HG03060 (cell line): ENCODE data around the gene BICD2.

Experiments used
- ATAC-seq: cut with Tn5 transposase; IDR thresholded peaks from one replicate; pipeline ENCODE4 v1.9.1; 2021; ENCODE audit warnings: low read depth, moderate number of reproducible peaks; ENCODE audit not compliant: unreplicated experiment

The BICD2 gene

DNA sequence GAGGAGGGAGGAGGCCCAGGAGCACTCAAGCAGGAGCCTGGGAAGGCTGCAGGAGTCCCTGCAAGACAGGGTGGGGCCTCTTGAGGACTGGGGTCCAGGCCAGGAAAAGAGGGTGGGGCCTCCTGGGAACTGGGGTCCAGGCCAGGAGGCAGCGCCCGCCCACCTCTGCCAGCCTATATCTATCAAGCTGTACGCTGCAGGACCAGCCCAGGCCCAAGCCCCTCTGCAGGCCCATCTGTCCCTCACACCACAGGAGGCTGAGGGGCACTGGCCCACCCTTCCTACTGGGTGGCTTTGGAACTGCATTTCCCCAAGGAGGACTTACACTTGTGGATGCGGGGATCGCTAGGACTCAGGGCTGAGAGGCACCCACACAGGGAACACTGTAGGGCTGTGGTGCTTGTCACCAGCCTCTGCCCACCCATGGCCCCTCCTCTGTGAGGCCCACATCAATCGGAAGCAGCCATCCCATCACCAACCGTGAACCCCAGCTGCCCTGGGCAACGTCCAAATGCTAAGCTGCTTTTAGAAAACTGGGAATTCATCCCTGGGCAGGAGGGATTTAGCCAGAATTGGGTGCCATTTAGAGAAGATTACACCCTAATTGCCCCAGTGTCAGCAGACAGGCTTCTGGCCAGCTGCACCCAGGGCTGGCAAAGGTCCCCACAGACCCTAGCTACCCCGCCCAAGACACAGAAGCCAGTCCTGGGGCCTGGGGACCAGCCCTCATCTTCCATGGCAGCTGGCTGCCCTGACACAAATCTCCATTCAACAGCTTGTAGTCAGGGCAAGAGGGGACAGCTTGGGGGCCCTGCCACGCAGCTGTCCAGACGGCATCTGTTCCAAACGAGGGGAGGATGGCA lies 15.3 kb downstream of the BICD2 start:
- ATAC-seq = no peak

DNA sequence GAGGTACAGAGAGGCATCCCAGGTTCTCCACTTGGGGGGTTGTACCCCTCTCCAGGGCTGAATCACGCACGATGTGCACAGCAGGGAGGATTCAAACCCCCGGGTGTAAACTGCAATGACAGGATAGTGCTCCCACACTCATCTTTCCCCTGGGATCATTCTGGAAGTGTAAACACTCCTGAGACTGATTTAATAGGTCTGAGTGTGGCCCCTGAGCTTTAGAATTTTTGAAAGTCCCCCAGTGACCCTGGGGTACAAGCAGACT lies 16.5 kb downstream of the BICD2 start:
- ATAC-seq = no peak

DNA sequence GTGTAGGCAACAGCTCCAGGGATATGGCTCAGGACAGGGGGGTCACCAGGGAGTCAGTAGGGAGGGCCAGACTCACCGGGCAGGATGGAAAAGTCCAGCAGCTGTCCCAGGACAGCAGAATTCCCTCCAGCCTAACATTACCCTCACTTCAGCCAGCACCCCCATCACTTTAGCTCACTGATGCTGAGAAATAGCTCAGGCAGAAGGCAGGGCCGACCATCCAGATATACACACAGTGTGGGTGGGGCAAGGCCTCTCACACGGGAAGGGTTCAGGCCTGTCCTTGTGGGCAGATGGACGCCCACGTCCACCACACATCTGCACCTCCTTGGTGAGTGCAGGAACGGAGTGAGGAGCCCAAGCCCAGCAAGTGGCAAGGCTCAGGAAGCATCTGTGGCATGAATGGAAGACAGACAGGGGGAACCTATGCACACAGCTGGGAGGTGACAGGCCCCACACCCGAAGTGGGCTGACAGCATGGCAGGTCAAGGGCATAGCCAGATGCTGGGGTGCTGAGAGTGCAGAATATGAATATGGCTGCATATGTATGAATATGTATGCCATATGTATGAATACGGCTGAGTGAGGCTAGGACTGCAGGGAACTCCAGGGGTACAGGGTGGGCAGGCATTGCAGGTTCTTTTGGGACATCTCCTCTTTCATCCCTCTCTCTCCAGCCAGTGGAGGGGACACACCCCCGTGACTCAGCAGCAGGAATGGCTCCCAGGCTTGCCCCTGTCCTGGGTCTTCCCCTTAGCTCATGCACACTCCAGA lies 17.0 kb downstream of the BICD2 start:
- no peak for ATAC-seq

DNA sequence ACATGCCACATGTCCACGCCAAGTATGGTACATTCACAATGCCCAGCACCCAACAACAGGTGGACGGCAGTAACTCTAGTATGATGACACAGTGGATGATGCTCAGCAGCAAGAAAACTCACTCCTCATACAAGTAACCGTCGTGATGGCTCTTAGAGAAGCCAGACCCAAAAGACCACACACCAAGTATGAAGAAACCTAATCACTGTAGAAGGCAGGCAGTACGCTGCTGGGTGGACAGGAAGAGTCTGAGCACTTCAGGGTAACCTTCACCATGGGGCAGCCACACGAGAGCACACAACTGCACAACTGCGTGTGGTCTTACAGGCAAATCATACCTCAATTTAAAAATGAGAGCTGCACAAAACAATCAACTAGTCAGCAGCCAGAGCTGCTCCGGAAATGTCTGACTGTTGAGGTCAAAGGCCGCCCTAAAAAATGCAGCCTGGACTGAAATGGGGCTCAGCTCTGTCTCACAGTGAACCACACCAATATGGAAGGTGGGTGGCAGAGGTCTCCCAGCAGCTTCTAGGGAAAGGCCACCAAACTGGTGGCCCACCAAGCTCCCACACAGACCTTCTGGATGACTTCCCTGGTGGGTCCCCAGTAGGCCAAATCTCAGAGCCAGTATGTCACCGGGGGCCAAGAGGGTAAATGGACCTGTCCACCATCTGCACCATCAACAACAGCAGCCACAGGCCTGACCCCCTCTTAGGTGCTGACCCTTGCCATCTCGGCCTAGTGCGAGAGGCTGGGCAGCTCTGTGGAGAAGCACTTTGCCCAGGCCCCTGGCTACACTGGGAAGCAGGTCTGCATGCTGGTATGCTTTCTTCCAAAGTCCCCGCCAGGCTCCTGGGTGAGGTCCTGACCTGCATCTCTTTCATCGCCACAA lies 17.8 kb downstream of the BICD2 start:
- ATAC-seq = no peak

DNA sequence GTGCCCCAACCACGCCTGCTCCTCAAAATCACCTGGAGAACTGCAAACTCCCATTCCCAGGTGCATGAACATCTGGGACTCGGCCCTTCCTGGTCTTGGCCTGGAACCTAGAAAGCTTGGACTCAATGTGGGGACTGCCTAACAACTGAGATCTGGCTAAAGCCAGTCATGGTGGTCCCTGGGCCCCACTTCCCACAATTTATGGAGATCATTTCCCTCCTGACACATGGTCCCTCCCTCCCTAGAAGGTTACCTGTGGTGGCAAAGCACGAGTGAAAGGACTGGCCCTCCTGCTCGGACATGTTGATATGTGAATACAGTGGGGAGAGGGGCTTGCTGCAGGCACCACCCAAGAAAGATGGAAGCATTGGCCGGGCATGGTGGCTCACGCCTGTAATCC lies 18.8 kb downstream of the BICD2 start:
- ATAC-seq = no peak

DNA sequence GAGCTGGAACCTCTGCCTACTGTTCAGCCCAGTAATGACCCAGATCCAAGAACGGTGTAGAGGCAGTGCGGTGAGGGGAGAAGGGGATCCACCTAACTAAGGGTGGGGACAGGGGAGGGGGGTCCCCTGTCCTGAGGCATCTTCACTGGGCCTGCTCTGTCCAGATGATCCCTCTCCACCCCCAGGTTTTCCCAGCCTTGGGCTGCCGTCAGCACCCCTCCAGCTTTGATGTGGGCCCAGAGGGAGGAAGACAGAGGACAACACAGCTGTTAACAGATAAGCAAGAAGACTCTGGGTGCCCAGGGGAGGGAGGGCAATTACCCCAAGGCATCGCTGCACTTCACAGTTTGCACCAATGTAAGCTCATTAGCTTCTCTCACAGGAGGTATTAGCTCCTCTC lies 19.3 kb downstream of the BICD2 start:
- ATAC-seq = no peak

DNA sequence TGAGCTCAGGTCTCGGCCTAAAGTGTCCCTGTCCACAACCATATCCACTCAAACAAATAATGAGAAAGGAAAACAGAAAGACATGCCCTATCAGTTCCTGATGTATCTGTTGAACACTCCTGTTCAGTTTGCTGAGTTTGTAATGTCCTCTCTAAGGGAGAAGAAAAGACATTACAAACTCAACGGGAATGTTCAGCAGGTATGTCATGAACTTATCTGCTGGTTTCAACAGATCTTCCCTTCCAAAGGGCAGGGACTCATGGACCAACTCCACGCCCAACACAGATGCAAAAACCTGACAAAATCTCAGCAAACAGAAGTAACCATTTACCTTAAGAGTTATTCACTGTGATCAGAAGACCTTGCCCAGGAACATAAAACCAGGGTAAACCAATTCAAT lies 23.7 kb downstream of the BICD2 start:
- ATAC-seq = no peak

DNA sequence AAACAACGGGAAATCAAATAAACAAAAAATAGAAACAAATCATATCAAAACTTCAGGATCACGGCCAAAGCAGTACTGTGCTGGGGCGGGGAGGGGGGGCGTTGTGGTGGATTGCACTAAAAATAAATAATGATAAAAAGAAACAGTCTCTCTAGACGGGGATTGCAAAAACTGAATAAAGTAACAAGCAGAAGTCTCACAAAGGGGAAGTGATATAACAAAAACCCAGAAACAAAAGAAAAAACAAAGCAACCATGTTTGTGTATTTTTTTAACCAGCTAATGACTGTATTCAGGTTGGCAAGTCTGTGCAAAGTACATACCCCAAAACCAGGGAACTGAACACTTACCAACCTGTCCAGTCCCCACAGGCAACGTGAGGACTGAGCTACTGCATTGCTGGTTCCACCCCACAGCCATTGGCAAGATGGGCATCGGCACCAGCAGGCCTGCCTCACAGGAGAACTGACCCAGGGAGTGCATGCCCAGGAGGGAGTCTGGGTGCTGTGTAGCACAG lies 24.1 kb downstream of the BICD2 start:
- ATAC-seq = no peak

DNA sequence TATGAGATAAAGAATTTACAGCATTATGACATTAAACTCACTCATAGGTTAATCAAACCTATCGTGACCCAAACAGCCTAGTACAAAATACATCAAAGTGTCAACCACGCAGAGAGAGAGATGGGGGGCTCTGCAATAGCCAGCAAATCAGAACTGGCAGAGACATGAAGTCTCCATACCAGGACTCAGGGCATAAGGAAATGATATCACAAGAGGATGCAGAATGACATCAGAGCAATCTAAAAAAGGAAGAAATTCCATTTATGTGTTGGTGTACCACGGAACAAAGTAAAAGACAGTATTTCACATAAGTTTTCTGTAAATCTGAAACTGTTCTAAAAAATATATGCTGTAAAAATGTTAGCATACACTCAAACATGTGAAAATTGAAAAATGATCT lies 24.6 kb downstream of the BICD2 start:
- ATAC-seq = no peak

DNA sequence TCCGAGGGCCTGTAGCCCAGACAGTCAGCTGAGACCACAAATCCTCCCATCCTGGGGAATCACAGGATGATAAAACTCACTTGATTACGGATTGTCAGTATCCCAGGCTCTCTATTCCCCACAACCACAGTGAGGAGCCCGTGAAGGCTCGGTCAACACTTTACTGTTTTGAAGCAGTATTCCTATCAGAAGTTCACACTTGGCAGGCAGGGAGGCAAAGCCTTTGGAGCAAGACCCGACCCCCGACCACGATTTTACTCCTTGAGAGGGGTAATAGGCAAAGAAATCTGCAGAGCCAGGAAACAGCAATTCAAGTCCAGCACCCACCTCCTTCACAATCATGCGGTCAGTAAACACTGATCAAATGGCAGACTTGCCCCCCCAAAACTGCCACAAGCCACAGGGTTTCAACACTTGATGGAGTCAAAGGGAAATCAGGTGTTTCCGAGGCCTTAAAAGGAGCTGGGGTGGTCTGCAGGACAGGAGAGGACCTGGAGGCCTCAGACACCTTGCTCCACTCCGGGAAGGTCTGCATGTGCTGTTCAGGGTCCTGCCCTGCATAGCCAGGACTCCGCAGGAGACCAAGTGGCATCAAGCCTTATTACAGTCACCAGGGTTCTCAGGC lies 25.2 kb downstream of the BICD2 start:
- no peak for ATAC-seq

DNA sequence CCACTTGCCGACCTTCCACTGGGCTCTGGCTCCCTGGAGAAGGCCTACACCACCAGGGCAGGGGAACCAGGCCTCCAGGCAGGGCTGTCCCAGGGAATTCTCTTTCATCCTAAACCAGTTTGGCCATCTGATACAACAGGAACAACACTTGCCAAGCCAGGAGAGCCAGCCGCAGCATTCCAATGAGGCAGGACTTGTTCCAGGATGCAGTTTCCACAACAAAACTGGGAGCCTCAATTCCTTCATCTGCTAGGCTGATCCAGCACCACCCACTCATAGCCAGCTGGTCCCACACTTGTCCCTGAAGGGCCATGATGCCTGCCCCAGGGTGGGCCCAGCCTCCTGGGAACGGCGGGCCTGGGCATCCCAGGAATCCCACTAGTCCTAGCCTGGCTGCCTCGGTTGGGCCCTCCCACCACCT lies 26.0 kb downstream of the BICD2 start:
- no peak for ATAC-seq

DNA sequence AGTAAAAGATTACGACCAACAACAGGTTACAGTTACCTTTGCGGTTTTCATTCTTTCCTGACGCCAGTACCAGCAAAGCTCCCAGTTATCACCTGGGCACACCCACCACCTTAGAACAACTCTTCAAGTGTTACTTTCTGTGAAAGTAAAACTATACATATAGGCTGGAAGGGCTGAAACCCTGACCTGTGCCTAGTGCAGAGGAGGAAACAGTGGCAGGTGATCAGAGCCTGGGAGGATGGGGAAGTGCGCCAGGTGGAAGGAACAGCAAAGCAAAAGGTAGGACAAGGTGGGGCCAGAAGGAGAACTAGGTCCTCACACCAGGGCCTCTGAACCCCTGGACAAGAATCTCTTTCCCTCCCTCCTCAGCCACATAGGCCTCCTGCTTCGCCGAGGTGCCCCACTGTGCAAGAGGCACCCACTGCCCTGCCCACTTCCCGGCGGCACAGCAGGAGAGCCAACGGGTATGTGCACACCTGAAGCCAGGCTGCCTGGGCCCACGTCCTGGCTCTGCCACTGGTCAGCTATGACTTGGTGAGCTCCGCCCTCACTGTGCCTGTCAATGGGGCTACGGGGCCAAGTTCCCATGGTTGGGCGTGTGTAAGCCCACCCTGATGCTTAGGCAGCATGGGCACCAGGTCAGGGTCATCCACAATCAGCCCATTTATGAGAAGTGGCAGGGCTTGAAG lies 26.9 kb downstream of the BICD2 start:
- no peak for ATAC-seq

DNA sequence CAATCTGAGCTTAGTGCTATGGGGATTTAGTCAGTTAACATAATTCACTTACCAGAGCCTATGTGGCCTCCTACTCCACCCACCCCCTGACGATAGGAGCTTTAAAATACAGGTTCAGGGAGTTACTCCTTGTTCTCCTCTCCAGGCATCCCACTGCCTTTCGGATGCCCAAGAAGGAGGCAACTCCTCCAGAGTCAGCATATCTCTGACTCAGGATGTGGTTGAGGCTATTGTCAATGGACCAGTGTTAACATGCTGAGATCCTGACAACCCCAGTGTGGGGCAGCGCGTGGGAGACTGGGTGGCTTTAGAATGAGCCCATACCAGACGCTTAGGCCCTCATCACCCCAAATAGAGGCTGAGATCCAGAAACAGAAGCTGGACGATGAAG lies 27.4 kb downstream of the BICD2 start:
- no peak for ATAC-seq

DNA sequence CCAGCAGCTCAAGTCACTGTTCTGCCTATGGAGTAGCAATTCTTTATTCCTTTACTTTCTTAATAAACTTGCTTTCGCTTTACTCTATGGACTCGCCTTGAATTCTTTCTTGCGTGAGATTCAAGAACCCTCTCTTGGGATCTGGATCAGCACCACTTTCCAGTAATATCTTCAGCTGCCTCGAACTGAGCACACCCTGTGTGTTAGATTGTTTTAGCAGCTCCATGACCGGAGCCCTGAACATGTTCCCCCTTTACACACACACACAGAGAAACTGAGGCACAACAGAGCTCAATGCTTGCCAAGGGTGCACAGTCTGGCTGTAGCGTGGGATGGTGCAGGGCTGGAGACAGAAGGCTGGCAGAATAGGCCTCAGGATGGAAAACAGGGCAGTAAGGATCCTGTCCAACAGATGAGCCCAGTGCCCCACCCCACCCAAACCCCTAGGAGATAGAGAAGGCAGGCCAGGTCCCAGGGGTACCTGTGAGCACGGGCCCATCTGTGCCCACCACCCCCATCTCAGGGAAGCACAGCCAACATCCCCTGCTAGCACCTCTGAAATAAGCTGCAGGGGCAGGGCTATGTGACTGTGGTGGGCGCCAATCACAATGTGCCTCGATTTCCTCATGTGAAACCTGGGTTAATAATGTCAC lies 27.9 kb downstream of the BICD2 start:
- ATAC-seq = no peak

DNA sequence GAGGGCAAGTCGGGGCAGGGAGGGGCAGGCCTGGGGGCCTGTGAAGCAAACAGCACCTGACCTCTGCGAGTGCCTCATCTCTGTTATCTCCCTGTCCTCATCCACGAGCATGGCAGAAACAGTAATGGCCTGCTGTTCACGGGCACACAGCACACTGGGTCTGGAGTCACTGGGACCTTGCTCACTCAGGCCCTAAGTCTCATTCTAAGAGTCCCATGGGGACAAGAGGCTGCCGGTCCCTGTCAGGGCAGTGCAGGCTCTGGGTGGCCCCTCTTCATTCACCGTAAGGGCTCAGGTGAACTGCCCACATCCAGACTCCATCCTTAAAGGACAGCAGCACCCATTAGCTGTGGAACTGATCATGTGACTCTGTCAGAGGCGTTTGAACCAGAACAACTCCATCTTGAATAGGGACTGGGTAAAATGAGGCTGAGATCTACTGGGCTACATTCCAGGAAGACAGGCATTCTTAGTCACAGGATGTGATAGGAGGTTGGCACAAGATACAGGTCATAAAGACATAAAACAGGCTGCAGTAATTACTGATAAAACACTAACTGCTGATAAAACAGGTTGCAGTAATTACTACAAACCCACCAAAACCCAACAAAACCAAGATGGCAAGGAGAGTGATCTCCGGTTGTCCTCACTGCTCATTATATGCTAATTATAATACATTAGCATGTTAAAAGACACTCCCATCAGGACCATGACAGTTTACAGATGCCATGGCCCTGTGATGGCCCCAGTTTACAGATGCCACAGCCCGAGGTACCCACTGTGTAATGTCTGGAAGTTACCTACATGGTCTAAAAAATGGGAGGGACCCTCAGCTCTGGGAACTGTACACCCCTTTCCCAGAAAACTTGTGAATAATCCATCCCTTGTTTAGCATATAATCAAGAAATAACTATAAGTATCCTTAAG lies 28.7 kb downstream of the BICD2 start:
- ATAC-seq = no peak

DNA sequence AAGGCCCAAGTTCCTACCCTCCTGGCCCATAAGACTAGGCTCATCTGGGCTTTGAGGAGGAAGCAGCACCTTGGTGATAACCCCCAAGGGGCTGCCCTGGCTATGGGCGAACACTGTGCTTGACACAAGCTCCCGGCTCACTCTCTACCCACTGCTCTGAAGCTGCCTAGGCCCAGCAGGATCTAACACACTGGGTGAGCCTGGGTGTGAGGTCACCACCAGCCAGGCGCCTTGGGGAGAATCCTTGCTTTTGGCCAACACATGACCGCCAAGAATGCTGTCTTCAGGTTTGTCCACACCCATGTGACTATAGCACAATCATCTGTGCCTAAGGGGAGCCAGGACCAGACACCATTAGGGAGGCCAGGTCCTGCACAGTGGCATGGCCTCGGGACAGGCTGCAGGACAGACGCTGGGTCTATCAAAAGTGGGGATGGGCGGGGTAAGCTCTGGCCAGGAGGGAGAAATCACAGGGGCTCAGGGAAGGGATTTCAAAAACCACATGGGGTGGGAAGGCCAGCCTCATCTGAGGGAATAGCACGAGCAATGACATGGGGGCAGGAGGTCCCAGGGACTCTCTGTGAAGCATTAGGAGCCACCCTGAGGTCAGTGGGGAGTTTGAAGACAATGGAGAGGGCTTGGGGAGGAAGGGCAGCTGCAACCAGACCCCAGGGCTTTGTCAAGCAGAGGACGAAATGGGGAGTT lies 29.6 kb downstream of the BICD2 start:
- ATAC-seq = no peak

DNA sequence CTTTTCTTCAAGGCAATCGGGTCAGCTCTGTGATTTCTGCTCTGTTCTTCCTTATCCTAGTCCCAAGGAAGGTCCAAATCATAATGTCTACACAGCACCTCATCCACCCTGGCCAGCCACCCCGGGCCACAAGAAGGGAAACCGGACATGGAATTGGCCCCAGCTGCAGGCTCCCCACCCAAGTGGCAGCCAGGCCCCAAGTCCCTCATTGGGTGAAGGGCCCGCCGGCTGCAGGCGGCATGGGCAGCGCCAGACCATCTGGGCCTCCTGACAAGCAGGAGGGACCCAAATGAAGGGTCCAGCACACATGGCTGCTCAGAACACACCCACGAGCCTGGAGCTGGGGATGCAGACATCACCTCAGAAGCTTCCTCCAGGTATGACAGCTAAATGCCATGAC lies 33.7 kb downstream of the BICD2 start:
- ATAC-seq = no peak

DNA sequence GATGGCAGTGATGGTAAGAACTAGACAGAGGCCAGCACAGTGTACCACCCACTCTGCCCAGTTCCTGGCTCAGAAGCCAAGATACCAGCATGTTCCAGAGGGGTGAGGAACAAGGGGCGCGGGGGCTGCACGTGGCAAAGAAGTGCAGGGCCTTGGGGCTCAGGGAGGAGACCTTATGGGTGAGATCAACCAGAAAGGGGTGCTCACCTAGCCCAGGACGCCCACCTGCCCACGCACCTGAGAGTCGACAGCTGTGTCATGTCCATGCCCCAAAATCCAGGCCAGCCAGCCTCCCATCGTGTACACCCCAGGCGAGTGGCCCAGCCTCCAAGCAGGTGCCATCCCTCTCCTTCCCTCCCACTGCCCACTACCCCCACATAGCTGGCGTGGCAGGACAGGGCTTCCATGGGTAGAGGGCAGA lies 34.9 kb downstream of the BICD2 start:
- ATAC-seq = no peak
